T-cell (primary cell): Measurements from ENCODE around the gene SUGCT. TPM values are rescaled to one million over a fixed set of nuclear protein-coding genes. Genes with fewer than 3 reads are reported as not detected.
A peak's percentile ranks its signal among the peaks of the same experiment; 100 is the strongest.

Experiments used
- ATAC-seq, 4 experiments: fragments of 200-7000 bp in 3 of 4; fragments of 150-1000 bp in 1 of 4; cut with Tn5 transposase; replicated peaks in 1 of 4; 1 replicate in 3 of 4; 2 replicates in 1 of 4; pipeline ENCODE4 v1.10.0; 2021; ENCODE audit warnings: moderate library complexity in 3 of 4, mild to moderate bottlenecking in 2 of 4, moderate number of reproducible peaks in 1 of 4
- CTCF ChIA-PET, 2 donors: fragments of 300-600 bp; sonication (Branson Sonifier 250); formaldehyde crosslinking; loops; one replicate each; lab custom pipeline; 2022; ENCODE audit warnings: antibody characterized with exemption in 2 of 2; lab: Charles Lee
- POLR2A ChIA-PET, 2 donors: fragments of 300-600 bp; sonication (Branson Sonifier 250); formaldehyde crosslinking; loops; one replicate each; lab custom pipeline; 2022; ENCODE audit warnings: antibody characterized with exemption in 2 of 2; lab: Charles Lee
- DNase-seq, 35 experiments: peaks; one replicate each; pipeline versions ENCODE4 v3.0.0 to v3.0.0-alpha.2; 2013 to 2023
- H3K27ac ChIP-seq: one replicate; pipeline ENCODE4 v1.5.1; 2013; ENCODE audit warnings: low read length
- H3K27me3 ChIP-seq, 2 experiments: replicated peaks in 1 of 2; 1 replicate in 1 of 2; 2 replicates in 1 of 2; pipeline versions ENCODE4 v1.6.1 to v1.7.0; 2013; ENCODE audit warnings: low read length in 1 of 2, mixed read lengths in 1 of 2; ENCODE audit not compliant: control insufficient read depth in 2 of 2, insufficient read depth in 2 of 2; ENCODE audit errors: extremely low read depth in 1 of 2
- H3K36me3 ChIP-seq, 2 donors: 1 replicate in 1 of 2; 2 replicates in 1 of 2; pipeline versions ENCODE4 v1.6.1 to v1.7.0; 2013; ENCODE audit warnings: low read length in 1 of 2; ENCODE audit not compliant: control insufficient read depth in 2 of 2, insufficient read depth in 1 of 2; ENCODE audit errors: extremely low read depth in 1 of 2
- H3K4me1 ChIP-seq, 2 experiments: 1 replicate in 1 of 2; 2 replicates in 1 of 2; pipeline versions ENCODE4 v1.6.1 to v1.7.0; 2013; ENCODE audit warnings: low read length in 2 of 2, mixed read lengths in 1 of 2; ENCODE audit not compliant: insufficient read depth in 2 of 2, control insufficient read depth in 1 of 2; ENCODE audit errors: extremely low read depth in 1 of 2
- H3K4me3 ChIP-seq, 2 donors: 1 replicate in 1 of 2; 2 replicates in 1 of 2; pipeline versions ENCODE4 v1.5.1 to v1.7.0; 2013; ENCODE audit warnings: mild to moderate bottlenecking in 2 of 2, low read length in 1 of 2, moderate library complexity in 1 of 2; ENCODE audit not compliant: control insufficient read depth in 1 of 2; ENCODE audit errors: extremely low read depth in 1 of 2
- H3K9me3 ChIP-seq: 2 replicates; pipeline ENCODE4 v1.7.0; 2013
- H3K27ac Mint-ChIP-seq, 2 donors: one replicate each; pipeline ENCODE4 v1.8.0; 2020 to 2021; ENCODE audit warnings: mild to moderate bottlenecking in 2 of 2, mixed read lengths in 2 of 2
- H3K27me3 Mint-ChIP-seq, 2 donors: one replicate each; pipeline ENCODE4 v1.8.0; 2021 to 2022; ENCODE audit warnings: mixed read lengths in 2 of 2
- H3K36me3 Mint-ChIP-seq: one replicate; pipeline ENCODE4 v1.8.0; 2021; ENCODE audit warnings: mixed read lengths
- H3K4me1 Mint-ChIP-seq, 3 donors: one replicate each; pipeline ENCODE4 v1.8.0; 2020 to 2022; ENCODE audit warnings: mixed read lengths in 3 of 3, mild to moderate bottlenecking in 1 of 3
- H3K4me3 Mint-ChIP-seq, 3 donors: one replicate each; pipeline ENCODE4 v1.8.0; 2020 to 2022; ENCODE audit warnings: mild to moderate bottlenecking in 3 of 3, mixed read lengths in 3 of 3, moderate library complexity in 3 of 3
- H3K9me3 Mint-ChIP-seq, 3 donors: one replicate each; pipeline ENCODE4 v1.8.0; 2020 to 2022; ENCODE audit warnings: mixed read lengths in 3 of 3
- WGBS: methylation state at CpG from one replicate; pipeline ENCODE4 v1.1.5; 2013; ENCODE audit warnings: missing lambda C conversion rate; ENCODE audit not compliant: insufficient coverage; 5-methylcytosine and 5-hydroxymethylcytosine counted together
- total RNA-seq, 35 experiments: library from RNA in 6 of 35; stranded (reverse) in 6 of 35; fragments of 120-200 nt in 1 of 35; gene quantifications; one replicate each; pipeline versions ENCODE4 v1.2.1 to v1.2.4 and lab custom pipeline; 2013 to 2026

SUGCT gene
- total RNA-seq (1 to 10 TPM; 1.3 to 3.1 (median 2.3) TPM), total RNA-seq (lab: John Stamatoyannopoulos, UW) (0.11 to 2.8 (median 1.3) reads per million in 29 experiments)
- 1.5 TPM for total RNA-seq (2013)

GRCh38 chr7:40134428-40135316 is at the start of gene SUGCT, which contains the start of gene MPLKIP:
Gene SUGCT (plus strand): TSS chr7:40135005.
Gene MPLKIP (minus strand): TSS chr7:40134622. CDS start chr7:40134567, 55 bp downstream.
- Histone ChIP-seq H3K4me3 (peak within 1 kb of the TSS; percentile 87 to 94), H3K4me1 (peaks cover 14 to 22% of the 10 kb centered on the region in 2 experiments), H3K36me3 (no peaks in the 10 kb centered on the region), H3K9me3 (no peaks in the 10 kb centered on the region), H3K27ac (peak within 1 kb of the TSS; percentile 84), H3K27me3 (peaks cover 0 to 11% of the 10 kb centered on the region in 2 experiments)
- Mint-ChIP-seq H3K36me3 (no peaks in the 10 kb centered on the region), H3K9me3 (no peaks in the 10 kb centered on the region), H3K4me1 (peaks cover 43% of the 10 kb centered on the region in 3 donors), H3K4me3 (peak within 1 kb of the TSS; percentile 90 to 97 (median 95)), H3K27me3 (peaks cover 0 to 5% of the 10 kb centered on the region in 2 donors), H3K27ac (peak within 1 kb of the TSS; percentile 96 to 99)
- ChIA-PET POLR2A (interaction anchor here in 1 of 2 donors (0.6 to 0.7 kb wide), 2 partner anchors 36 to 402 kb away, joined by 3 read pairs; no protein-coding TSS in a partner anchor), CTCF (interaction anchor here in 1 of 2 donors (0.6 kb wide), 1 partner anchor 36 kb away, joined by 3 read pairs; no protein-coding TSS in a partner anchor)
- DNase-seq (peak; percentile 65 to 93 (median 82)), ATAC-seq (peak; percentile 88 to 95 (median 90))
- 1% methylated on average over 58 of the region's 75 CpGs for WGBS

GRCh38 chr7:40092182-40092581 is 42.6 kb upstream of the SUGCT start:
- H3K9me3 ChIP-seq = no peaks in the 10 kb centered on the region
- ATAC-seq (no peak), DNase-seq (no peak)
- no peaks in the 10 kb centered on the region for H3K27me3 Mint-ChIP-seq
- H3K27ac Mint-ChIP-seq = no peak overlapping the region
- peaks cover 2 to 10% (median 6%) of the 10 kb centered on the region in 3 donors for H3K4me1 Mint-ChIP-seq
- H3K4me3 ChIP-seq = no peak overlapping the region
- no peaks in the 10 kb centered on the region for H3K9me3 Mint-ChIP-seq
- ChIA-PET POLR2A (no interaction called here), CTCF (no interaction called here)
- H3K36me3 ChIP-seq = peaks cover 10 to 67% of the 10 kb centered on the region in 2 donors
- H3K4me3 Mint-ChIP-seq = no peak overlapping the region
- no CpG with 5 or more reads among the region's 2 CpGs for WGBS
- H3K27ac ChIP-seq = no peak overlapping the region
- peaks cover 50% of the 10 kb centered on the region for H3K36me3 Mint-ChIP-seq
- no peaks in the 10 kb centered on the region for H3K27me3 ChIP-seq
- H3K4me1 ChIP-seq = no peaks in the 10 kb centered on the region

- CTCF ChIA-PET = no interaction called here
- Mint-ChIP-seq H3K27me3 (no peaks in the 10 kb centered on the region), H3K4me3 (no peak overlapping the region), H3K36me3 (peaks cover 45% of the 10 kb centered on the region), H3K9me3 (no peaks in the 10 kb centered on the region), H3K4me1 (peaks cover 2 to 10% (median 6%) of the 10 kb centered on the region in 3 donors), H3K27ac (peak overlapping the region in 1 of 2 donors; percentile 49)
- no peaks in the 10 kb centered on the region for H3K27me3 ChIP-seq
- no peak overlapping the region for H3K4me3 ChIP-seq
- peaks cover 0 to 54% of the 10 kb centered on the region in 2 donors for H3K36me3 ChIP-seq
- H3K27ac ChIP-seq = no peak overlapping the region
- DNase-seq (no peak), ATAC-seq (no peak)
- WGBS = 100% methylated on average over 6 of the region's 8 CpGs
- no peaks in the 10 kb centered on the region for H3K9me3 ChIP-seq
- POLR2A ChIA-PET = no interaction called here
- no peaks in the 10 kb centered on the region for H3K4me1 ChIP-seq
Observed at GRCh38 chr7:40093631-40094350, 41.0 kb upstream of the SUGCT start.

- Histone ChIP-seq H3K27ac (no peak overlapping the region), H3K9me3 (no peaks in the 10 kb centered on the region), H3K4me1 (no peaks in the 10 kb centered on the region), H3K36me3 (peaks cover 0 to 52% of the 10 kb centered on the region in 2 donors), H3K4me3 (no peak overlapping the region), H3K27me3 (no peaks in the 10 kb centered on the region)
- WGBS = 67% methylated on average over 1 of the region's 1 CpG
- DNase-seq (no peak), ATAC-seq (no peak)
- ChIA-PET POLR2A (no interaction called here), CTCF (no interaction called here)
- Mint-ChIP-seq H3K27me3 (no peaks in the 10 kb centered on the region), H3K4me1 (peaks cover 2 to 10% (median 6%) of the 10 kb centered on the region in 3 donors), H3K4me3 (no peak overlapping the region), H3K36me3 (peaks cover 41% of the 10 kb centered on the region), H3K9me3 (no peaks in the 10 kb centered on the region), H3K27ac (no peak overlapping the region)
Observed at GRCh38 chr7:40095230-40095629, 39.6 kb upstream of the SUGCT start.

GRCh38 chr7:40095695-40096327 is 39.0 kb upstream of the SUGCT start:
- H3K4me1 ChIP-seq = no peaks in the 10 kb centered on the region
- H3K27me3 Mint-ChIP-seq = no peaks in the 10 kb centered on the region
- H3K4me3 Mint-ChIP-seq = no peak overlapping the region
- no peaks in the 10 kb centered on the region for H3K9me3 Mint-ChIP-seq
- H3K9me3 ChIP-seq = no peaks in the 10 kb centered on the region
- ATAC-seq (no peak), DNase-seq (no peak)
- H3K4me1 Mint-ChIP-seq = peaks cover 2 to 10% (median 6%) of the 10 kb centered on the region in 3 donors
- H3K36me3 ChIP-seq = peaks cover 0 to 49% of the 10 kb centered on the region in 2 donors
- CTCF ChIA-PET = no interaction called here
- peaks cover 41% of the 10 kb centered on the region for H3K36me3 Mint-ChIP-seq
- POLR2A ChIA-PET = no interaction called here
- no peaks in the 10 kb centered on the region for H3K27me3 ChIP-seq
- H3K4me3 ChIP-seq = no peak overlapping the region
- peak overlapping the region; percentile 69 to 73 for H3K27ac Mint-ChIP-seq
- no peak overlapping the region for H3K27ac ChIP-seq
- no CpG with 5 or more reads among the region's 1 CpG for WGBS
